Psoas muscle (tissue), 8 donors: ENCODE measurements around the gene TMEM167A. TPM values are rescaled to one million over a fixed set of nuclear protein-coding genes. Genes with fewer than 3 reads are reported as not detected.

Experiments
- ATAC-seq, 4 donors: fragments of 200-7000 bp; cut with Tn5 transposase; one replicate each; pipeline ENCODE4 v1.9.1; 2020; ENCODE audit warnings: moderate library complexity in 3 of 4, mild to moderate bottlenecking in 2 of 4
- DNase-seq, 2 donors: peaks; one replicate each; pipeline ENCODE4 v3.0.0-alpha.2; 2020
- H3K27ac ChIP-seq: fragments of 200-600 bp; one replicate; pipeline ENCODE4 v1.8.0; 2022
- H3K27me3 ChIP-seq, 3 donors: fragments of 200-600 bp in 1 of 3; one replicate each; pipeline versions ENCODE4 v1.6.1 to v1.8.0; 2013 to 2022; ENCODE audit warnings: low read length in 2 of 3, mild to moderate bottlenecking in 2 of 3, moderate library complexity in 1 of 3; ENCODE audit not compliant: insufficient read depth in 3 of 3
- H3K36me3 ChIP-seq, 2 donors: fragments of 200-600 bp in 1 of 2; one replicate each; pipeline versions ENCODE4 v1.6.1 to v1.8.0; 2013 to 2022; ENCODE audit warnings: low read depth in 1 of 2, mild to moderate bottlenecking in 1 of 2, moderate library complexity in 1 of 2; ENCODE audit not compliant: insufficient read depth in 1 of 2
- H3K4me1 ChIP-seq: fragments of 200-600 bp; one replicate; pipeline ENCODE4 v1.8.0; 2022
- H3K4me3 ChIP-seq: fragments of 200-600 bp; one replicate; pipeline ENCODE4 v1.8.0; 2022; ENCODE audit warnings: mild to moderate bottlenecking
- H3K9me3 ChIP-seq: fragments of 200-600 bp; one replicate; pipeline ENCODE4 v1.8.0; 2022
- WGBS, 3 donors: extraction: QIAGEN DNeasy Blood & Tissue Kit; methylation state at CpG; one replicate each; pipeline versions ENCODE4 v1.1.6 to v1.1.7; 2013; 5-methylcytosine and 5-hydroxymethylcytosine counted together
- intact Hi-C, 2 donors: fragments of 100-400 bp; cut with DNase I; formaldehyde crosslinking; loops; one replicate each; pipeline versions ENCODE4 v1.11.0 to v1.14.2; 2022
- polyA plus RNA-seq, 3 donors: library from polyadenylated mRNA; stranded (reverse); fragments of 200-250 nt; gene quantifications; one replicate each; pipeline ENCODE4 v1.2.3, GENCODE V29; 2013
- total RNA-seq, 4 donors: library from RNA; stranded (reverse); fragmentation: NEBNext Ultra II Directional in 2 of 4; extraction: Animal tissue kit (Norgen Biotek cat#: 25700) in 2 of 4; gene quantifications; one replicate each; pipeline versions ENCODE4 v1.2.1 to v1.2.4, GENCODE V29; 2021 to 2023
- TF ChIP-seq, protein P1 (sequence below): fragments of 200-600 bp; IDR thresholded peaks from one replicate; pipeline ENCODE4 v1.8.0; 2022; ENCODE audit warnings: antibody characterized with exemption
- donor health status: healthy with polysubstance abuse.
- donor health status: DM: no; HTN: no; CAD: no; lungs with moderate emphysema.
- donor health status: Bipolar disorder and iron deficiency.
- donor health status: healthy.
- donor health status: DM: yes; HTN: yes; CAD: no.
- donor health status: DM: no; HTN: no; CAD: no.
- donor health status: DM: no; HTN: no; CAD: no.
- donor health status: DM: yes; HTN: yes; CAD: no.

The TMEM167A gene
- total and polyA plus RNA-seq, 7 donors: 17.7 to 60.8 (median 33.2) TPM

DNA sequence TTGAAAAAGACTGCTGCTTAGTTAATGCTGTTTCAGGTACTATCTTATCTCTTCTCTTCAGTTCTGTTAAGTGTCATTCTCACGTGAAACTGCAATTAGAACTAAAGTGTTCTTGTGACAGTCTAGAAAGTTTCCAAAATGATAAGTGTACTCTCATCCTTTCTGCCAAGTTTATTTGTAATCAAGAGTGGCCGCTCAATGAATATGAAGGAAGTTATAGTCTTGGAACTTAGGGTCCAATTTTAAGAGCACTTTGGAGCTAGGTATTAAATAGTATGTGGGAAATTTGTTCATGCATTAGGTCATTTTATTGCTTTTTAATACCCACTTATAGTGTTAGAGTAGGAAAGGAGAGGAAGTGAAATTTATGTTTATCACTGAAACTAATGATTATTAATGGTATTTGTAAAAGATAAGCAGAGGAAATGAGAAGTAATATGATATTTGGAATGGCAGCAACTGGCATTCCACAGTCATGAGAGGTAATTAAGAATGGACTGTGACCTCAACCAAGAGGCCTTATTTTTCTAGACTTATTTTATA lies 20.6 kb upstream of the TMEM167A start:
- H3K9me3 ChIP-seq: no peaks in the 10 kb centered on the region
- no peak overlapping the region for H3K4me3 ChIP-seq
- H3K27ac ChIP-seq: no peak overlapping the region
- intact Hi-C loops: no loop called here
- no peaks in the 10 kb centered on the region for H3K36me3 ChIP-seq
- TF ChIP-seq, protein P1, sequence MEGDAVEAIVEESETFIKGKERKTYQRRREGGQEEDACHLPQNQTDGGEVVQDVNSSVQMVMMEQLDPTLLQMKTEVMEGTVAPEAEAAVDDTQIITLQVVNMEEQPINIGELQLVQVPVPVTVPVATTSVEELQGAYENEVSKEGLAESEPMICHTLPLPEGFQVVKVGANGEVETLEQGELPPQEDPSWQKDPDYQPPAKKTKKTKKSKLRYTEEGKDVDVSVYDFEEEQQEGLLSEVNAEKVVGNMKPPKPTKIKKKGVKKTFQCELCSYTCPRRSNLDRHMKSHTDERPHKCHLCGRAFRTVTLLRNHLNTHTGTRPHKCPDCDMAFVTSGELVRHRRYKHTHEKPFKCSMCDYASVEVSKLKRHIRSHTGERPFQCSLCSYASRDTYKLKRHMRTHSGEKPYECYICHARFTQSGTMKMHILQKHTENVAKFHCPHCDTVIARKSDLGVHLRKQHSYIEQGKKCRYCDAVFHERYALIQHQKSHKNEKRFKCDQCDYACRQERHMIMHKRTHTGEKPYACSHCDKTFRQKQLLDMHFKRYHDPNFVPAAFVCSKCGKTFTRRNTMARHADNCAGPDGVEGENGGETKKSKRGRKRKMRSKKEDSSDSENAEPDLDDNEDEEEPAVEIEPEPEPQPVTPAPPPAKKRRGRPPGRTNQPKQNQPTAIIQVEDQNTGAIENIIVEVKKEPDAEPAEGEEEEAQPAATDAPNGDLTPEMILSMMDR: no peak
- DNase-seq (no peak), ATAC-seq (peak in 1 of 4 donors; percentile 53)
- no peaks in the 10 kb centered on the region for H3K27me3 ChIP-seq
- 55 to 76% (median 61%) methylated on average over 2 of the region's 2 CpGs for WGBS, 3 donors
- peaks cover 8% of the 10 kb centered on the region for H3K4me1 ChIP-seq

DNA sequence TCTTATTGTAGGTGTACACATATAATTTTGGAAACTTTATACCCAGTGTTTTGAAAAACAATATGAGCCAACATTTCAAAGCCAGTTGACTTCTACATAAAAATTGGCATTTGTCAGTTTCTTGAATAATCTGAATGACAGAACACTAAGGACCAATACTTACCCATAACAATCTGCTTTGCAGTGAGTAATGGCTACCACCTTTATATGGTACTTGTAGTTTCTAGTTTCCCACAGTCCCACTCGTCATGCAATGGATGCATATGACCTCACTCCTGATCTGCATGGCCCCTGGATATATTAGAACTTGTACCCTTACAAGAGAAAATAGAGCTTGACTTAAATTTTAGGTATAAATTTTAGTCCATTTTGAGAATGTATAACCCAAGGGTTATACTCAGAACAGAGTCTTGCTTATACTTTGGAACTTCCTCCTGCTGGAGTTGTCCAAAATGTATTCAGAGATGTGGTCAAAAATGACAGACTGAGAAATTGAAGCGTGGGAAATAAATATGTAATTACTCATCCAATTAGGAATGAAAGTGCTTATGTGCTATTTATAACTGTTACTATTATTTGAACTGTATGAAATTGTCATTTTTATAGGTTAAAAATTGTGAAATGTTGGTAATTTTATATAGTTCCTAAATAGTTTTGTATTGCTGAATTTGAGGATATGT lies 19.6 kb upstream of the TMEM167A start:
- Histone ChIP-seq H3K4me1 (peaks cover 8% of the 10 kb centered on the region), H3K9me3 (no peaks in the 10 kb centered on the region), H3K4me3 (no peak overlapping the region), H3K27me3 (no peaks in the 10 kb centered on the region), H3K36me3 (no peaks in the 10 kb centered on the region), H3K27ac (no peak overlapping the region)
- intact Hi-C loops: no loop called here
- ATAC-seq (peak in 1 of 4 donors; percentile 27), DNase-seq (no peak)
- TF ChIP-seq, protein P1: no peak
- WGBS, 3 donors: 73 to 84% (median 83%) methylated on average over 2 of the region's 2 CpGs

DNA sequence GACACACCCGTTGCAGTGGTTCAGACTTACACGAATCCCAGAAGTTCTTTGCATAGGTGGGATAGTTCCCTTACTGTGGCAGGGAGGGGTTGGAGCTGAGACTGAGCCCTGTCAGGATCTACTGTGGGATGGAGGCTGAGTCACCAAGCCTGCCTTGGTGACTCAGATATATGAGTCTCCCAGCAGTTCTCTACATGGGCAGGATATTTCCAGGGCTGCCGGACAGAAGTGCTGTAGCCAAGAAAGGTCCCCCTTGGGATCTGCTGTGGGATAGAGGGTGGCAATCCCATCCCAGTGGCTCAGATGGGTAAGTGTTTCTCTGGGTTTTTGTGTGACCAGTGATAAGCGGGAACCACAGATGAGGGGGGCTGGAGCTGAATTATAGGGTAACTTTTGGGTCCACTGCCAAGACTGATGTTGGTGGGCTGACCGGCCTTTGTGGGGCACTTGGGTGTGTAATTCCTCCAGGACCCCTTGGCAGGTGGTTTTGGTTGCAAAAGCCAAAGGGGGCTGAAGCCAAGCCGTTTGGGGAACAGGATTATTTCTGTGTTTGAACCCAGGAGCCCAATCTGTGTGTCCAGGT lies 18.9 kb upstream of the TMEM167A start:
- no peak overlapping the region for H3K27ac ChIP-seq
- DNase-seq (no peak), ATAC-seq (peak; percentile 56 to 87 (median 74))

DNA sequence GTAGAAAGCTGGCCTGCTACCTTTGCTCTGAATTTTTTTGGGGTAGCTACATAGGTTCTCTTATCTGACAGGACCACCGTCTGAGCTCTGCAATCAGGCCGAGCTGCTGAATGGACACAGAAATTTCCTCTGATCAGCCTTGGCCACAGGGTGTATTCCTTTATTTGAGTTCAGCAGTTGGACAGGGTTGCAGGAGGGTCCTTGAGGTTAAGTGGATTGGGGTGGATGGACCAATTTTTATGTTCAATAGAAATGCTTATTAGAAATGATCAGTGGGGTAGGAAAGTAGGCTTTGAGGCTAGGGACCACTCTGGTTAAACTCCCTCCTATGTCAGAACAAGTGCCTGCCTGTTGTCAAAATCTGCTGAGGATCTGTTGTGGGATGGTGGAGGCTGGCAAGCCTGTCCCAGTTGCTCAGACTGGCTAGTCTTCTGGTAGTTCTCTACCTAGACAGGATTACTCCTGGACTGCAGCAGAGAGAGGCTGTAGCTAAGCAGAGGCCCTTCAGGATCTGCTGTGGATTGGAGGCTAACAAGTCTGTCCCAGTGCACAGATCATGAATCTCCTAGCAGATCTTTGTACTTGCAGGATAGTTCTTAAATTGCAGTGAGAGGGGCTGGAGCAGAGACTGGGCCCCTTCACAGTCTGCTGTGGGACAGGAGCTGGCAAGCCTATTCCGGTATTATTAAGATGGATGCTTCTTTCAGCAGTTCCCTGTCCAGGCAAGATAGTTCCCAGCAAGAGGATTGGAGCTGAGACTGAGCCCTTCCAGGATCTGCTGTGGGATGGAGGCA lies 18.2 kb upstream of the TMEM167A start:
- no peak for ATAC-seq
- Histone ChIP-seq H3K36me3 (no peaks in the 10 kb centered on the region), H3K27ac (no peak overlapping the region), H3K27me3 (no peaks in the 10 kb centered on the region), H3K4me3 (no peak overlapping the region), H3K4me1 (peaks cover 8% of the 10 kb centered on the region), H3K9me3 (no peaks in the 10 kb centered on the region)
- TF ChIP-seq, protein P1: no peak
- intact Hi-C loops: no loop called here
- WGBS, 3 donors: 93 to 97% (median 96%) methylated on average over 3 of the region's 3 CpGs
- no peak for DNase-seq

More for the DNA sequence above, 18.9 kb upstream of the TMEM167A start:
- WGBS, 3 donors: 65 to 80% (median 67%) methylated on average over 6 of the region's 6 CpGs
- H3K36me3 ChIP-seq: no peaks in the 10 kb centered on the region
- H3K4me3 ChIP-seq: no peak overlapping the region
- peaks cover 8% of the 10 kb centered on the region for H3K4me1 ChIP-seq
- TF ChIP-seq, protein P1: no peak
- no peaks in the 10 kb centered on the region for H3K27me3 ChIP-seq
- no peaks in the 10 kb centered on the region for H3K9me3 ChIP-seq
- intact Hi-C loops: no loop called here
